HCT116 (cell line): Measurements from ENCODE around the gene FAM219A. TPM values are rescaled to one million over a fixed set of nuclear protein-coding genes. Genes with fewer than 3 reads are reported as not detected.

Experiments used
- ATAC-seq: fragments of 200-7000 bp; cut with Tn5 transposase; 2 replicates; pipeline ENCODE4 v1.9.1; 2020; ENCODE audit warnings: mild to moderate bottlenecking, moderate library complexity
- BruUV-seq: library from RNA; stranded (reverse); fragments of 400-500 nt; replicated peaks from 2 replicates; lab custom pipeline; 2021; lab: Mats Ljungman, UMichigan
- CTCF ChIA-PET: fragments of 300-600 bp; sonication (Branson Sonifier 250); formaldehyde crosslinking; loops from one replicate; lab custom pipeline; 2021; ENCODE audit warnings: antibody characterized with exemption; lab: Charles Lee
- POLR2A ChIA-PET: fragments of 300-600, 350-600 bp; sonication (Branson Sonifier 250); formaldehyde crosslinking; loops from one replicate; lab custom pipeline; 2021; ENCODE audit warnings: antibody characterized with exemption; lab: Charles Lee
- RAD21 ChIA-PET, 2 experiments: fragments of 300-600 bp; sonication (Branson Sonifier 250); formaldehyde crosslinking; loops; one replicate each; lab custom pipeline; 2023; ENCODE audit warnings: low total read pairs in 2 of 2; ENCODE audit not compliant: uncharacterized antibody in 2 of 2, unreplicated experiment in 2 of 2, low non-redundant PET in 1 of 2; lab: Charles Lee
- DNase-seq: peaks from one replicate; pipeline ENCODE4 v3.0.0-alpha.2; 2010; ENCODE audit warnings: low read depth, low spot score
- H2AFZ ChIP-seq: fragments of 200-600 bp; shearing (Covaris generic), sonication (generic); 2 replicates; pipeline ENCODE4 v1.6.1; 2017; ENCODE audit warnings: low read depth, mixed run types, mixed read lengths, antibody characterized with exemption, low read length; ENCODE audit not compliant: poor library complexity, severe bottlenecking
- H3K27ac ChIP-seq: 2 replicates; pipeline ENCODE4 v1.5.1; 2012; ENCODE audit warnings: low read depth, low read length
- H3K27me3 ChIP-seq: fragments of 200-600 bp; sonication (generic); 2 replicates; pipeline ENCODE4 v1.6.1; 2016; ENCODE audit warnings: mixed run types, low read length, mixed read lengths; ENCODE audit not compliant: insufficient read depth
- H3K36me3 ChIP-seq, 2 experiments: fragments of 200-500 bp in 1 of 2; fragments of 200-600 bp in 1 of 2; sonication (Bioruptor generic) in 1 of 2; sonication (generic) in 1 of 2; 2 replicates each; pipeline versions ENCODE4 v1.5.1 to v1.6.1; 2014 to 2016; ENCODE audit warnings: low read length in 2 of 2, inconsistent platforms in 1 of 2, mixed read lengths in 1 of 2, mixed run types in 1 of 2; ENCODE audit not compliant: insufficient read depth in 2 of 2, control insufficient read depth in 1 of 2
- H3K4me1 ChIP-seq, 2 experiments: fragments of 200-600 bp in 1 of 2; sonication (generic) in 1 of 2; 2 replicates each; pipeline versions ENCODE4 v1.5.1 to v1.6.1; 2012 to 2017; ENCODE audit warnings: low read length in 2 of 2, inconsistent platforms in 1 of 2, mild to moderate bottlenecking in 1 of 2, mixed read lengths in 1 of 2, mixed run types in 1 of 2, moderate library complexity in 1 of 2; ENCODE audit not compliant: insufficient read depth in 2 of 2, control insufficient read depth in 1 of 2
- H3K4me2 ChIP-seq: fragments of 200-600 bp; sonication (generic); 2 replicates; pipeline ENCODE4 v1.6.1; 2017; ENCODE audit warnings: mixed run types, low read length, mixed read lengths
- H3K4me3 ChIP-seq, 2 experiments: fragments of 200-600 bp in 1 of 2; sonication (generic) in 1 of 2; replicated peaks in 1 of 2; 2 replicates each; pipeline ENCODE4 v1.5.1; 2011 to 2016; ENCODE audit warnings: low read length in 2 of 2, control low read depth in 1 of 2, low read depth in 1 of 2, mild to moderate bottlenecking in 1 of 2, mixed read lengths in 1 of 2, mixed run types in 1 of 2
- H3K79me2 ChIP-seq: fragments of 200-600 bp; sonication (generic); 2 replicates; pipeline ENCODE4 v1.6.1; 2017; ENCODE audit warnings: mild to moderate bottlenecking, mixed run types, low read length, moderate library complexity, mixed read lengths; ENCODE audit not compliant: insufficient read depth
- H3K9ac ChIP-seq: fragments of 200-600 bp; sonication (generic); 2 replicates; pipeline ENCODE4 v1.6.1; 2016; ENCODE audit warnings: low read length, mixed read lengths
- H3K9me2 ChIP-seq: fragments of 200-600 bp; sonication (generic), shearing (Covaris generic); 2 replicates; pipeline ENCODE4 v1.6.1; 2017; ENCODE audit warnings: mixed run types, mild to moderate bottlenecking, moderate library complexity; ENCODE audit not compliant: insufficient read depth
- H3K9me3 ChIP-seq, 2 experiments: fragments of 200-500 bp in 1 of 2; fragments of 200-600 bp in 1 of 2; sonication (Bioruptor generic) in 1 of 2; sonication (generic) in 1 of 2; 2 replicates each; pipeline ENCODE4 v1.6.1; 2014 to 2017; ENCODE audit warnings: low read length in 2 of 2, mixed read lengths in 2 of 2, inconsistent platforms in 1 of 2, low read depth in 1 of 2, mild to moderate bottlenecking in 1 of 2, mixed run types in 1 of 2, moderate library complexity in 1 of 2; ENCODE audit not compliant: control insufficient read depth in 1 of 2, insufficient read depth in 1 of 2
- H4K20me1 ChIP-seq: fragments of 200-600 bp; sonication (generic), shearing (Covaris generic); 2 replicates; pipeline ENCODE4 v1.6.1; 2017; ENCODE audit warnings: mixed run types, mild to moderate bottlenecking, moderate library complexity; ENCODE audit not compliant: insufficient read depth
- CBX3 ChIP-seq: IDR thresholded peaks from 2 replicates; pipeline ENCODE4 v1.6.1; 2012; ENCODE audit warnings: low read depth
- CTCF ChIP-seq, 3 experiments: fragments of 200-600 bp in 1 of 3; sonication (generic) in 1 of 3; IDR thresholded peaks in 2 of 3; conservative IDR thresholded peaks in 1 of 3; 2 replicates each; pipeline ENCODE4 v1.5.1; 2012 to 2017; ENCODE audit warnings: low read depth in 2 of 3, low read length in 2 of 3, antibody characterized with exemption in 1 of 3, borderline replicate concordance in 1 of 3, control low read depth in 1 of 3, mild to moderate bottlenecking in 1 of 3, mixed read lengths in 1 of 3, mixed run types in 1 of 3, moderate library complexity in 1 of 3; ENCODE audit not compliant: insufficient read depth in 1 of 3
- EGR1 ChIP-seq: IDR thresholded peaks from 2 replicates; pipeline ENCODE4 v1.6.1; 2012; ENCODE audit warnings: low read depth
- ELF1 ChIP-seq: IDR thresholded peaks from 2 replicates; pipeline ENCODE4 v1.6.1; 2012; ENCODE audit warnings: low read depth, borderline replicate concordance
- EZH2phosphoT487 ChIP-seq: fragments of 200-600 bp; IDR thresholded peaks from 2 replicates; pipeline ENCODE4 v1.6.1; 2018; ENCODE audit warnings: antibody characterized with exemption, borderline replicate concordance
- FOSL1 ChIP-seq: IDR thresholded peaks from 2 replicates; pipeline ENCODE4 v1.6.1; 2012; ENCODE audit warnings: low read depth
- JUND ChIP-seq: IDR thresholded peaks from 2 replicates; pipeline ENCODE4 v1.6.1; 2012
- MAX ChIP-seq: IDR thresholded peaks from 2 replicates; pipeline ENCODE4 v1.6.1; 2012
- POLR2A ChIP-seq: IDR thresholded peaks from 2 replicates; pipeline ENCODE4 v1.7.0; 2011; ENCODE audit warnings: borderline replicate concordance; ENCODE audit not compliant: insufficient read depth, insufficient read length; ENCODE audit errors: extremely low read depth
- RAD21 ChIP-seq: IDR thresholded peaks from 2 replicates; pipeline ENCODE4 v1.6.1; 2012; ENCODE audit warnings: low read depth, mild to moderate bottlenecking
- SRF ChIP-seq: IDR thresholded peaks from 2 replicates; pipeline ENCODE4 v1.6.1; 2012; ENCODE audit warnings: low read depth
- TCF7L2 ChIP-seq: IDR thresholded peaks from 2 replicates; pipeline ENCODE4 v1.7.0; 2011; ENCODE audit warnings: borderline replicate concordance, inconsistent platforms; ENCODE audit not compliant: insufficient read depth, insufficient read length; ENCODE audit errors: extremely low read depth
- ZFX ChIP-seq: fragments of 450-650 bp; IDR thresholded peaks from 2 replicates; pipeline ENCODE4 v1.6.1; 2017
- ZNF274 ChIP-seq: fragments of 200-500 bp; sonication (Bioruptor generic); IDR thresholded peaks from 2 replicates; pipeline ENCODE4 v1.6.1; 2014; ENCODE audit warnings: mild to moderate bottlenecking, low read depth, low read length, inconsistent platforms
- intact Hi-C: fragments of 100-400 bp; cut with micrococcal nuclease; formaldehyde crosslinking; loops from 2 replicates; pipeline ENCODE4 v1.10.0; 2022
- total RNA-seq: library from RNA; stranded (reverse); gene quantifications from one replicate; pipeline ENCODE4 v1.2.1, GENCODE V29; 2021; ENCODE audit not compliant: unreplicated experiment
- TF ChIP-seq, protein P1 (sequence below): IDR thresholded peaks from 2 replicates; pipeline ENCODE4 v1.6.1; 2012
- TF ChIP-seq, protein P2 (sequence below): IDR thresholded peaks from 2 replicates; pipeline ENCODE4 v1.6.1; 2011; ENCODE audit warnings: mild to moderate bottlenecking, low read length, moderate library complexity; ENCODE audit not compliant: insufficient replicate concordance; ENCODE audit errors: extremely low read depth
- TF ChIP-seq, protein P3 (sequence below): IDR thresholded peaks from 2 replicates; pipeline ENCODE4 v1.6.1; 2012; ENCODE audit warnings: low read depth

Gene FAM219A
- total RNA-seq, 1 experiment from 2014 or later: 13.4 TPM

DNA sequence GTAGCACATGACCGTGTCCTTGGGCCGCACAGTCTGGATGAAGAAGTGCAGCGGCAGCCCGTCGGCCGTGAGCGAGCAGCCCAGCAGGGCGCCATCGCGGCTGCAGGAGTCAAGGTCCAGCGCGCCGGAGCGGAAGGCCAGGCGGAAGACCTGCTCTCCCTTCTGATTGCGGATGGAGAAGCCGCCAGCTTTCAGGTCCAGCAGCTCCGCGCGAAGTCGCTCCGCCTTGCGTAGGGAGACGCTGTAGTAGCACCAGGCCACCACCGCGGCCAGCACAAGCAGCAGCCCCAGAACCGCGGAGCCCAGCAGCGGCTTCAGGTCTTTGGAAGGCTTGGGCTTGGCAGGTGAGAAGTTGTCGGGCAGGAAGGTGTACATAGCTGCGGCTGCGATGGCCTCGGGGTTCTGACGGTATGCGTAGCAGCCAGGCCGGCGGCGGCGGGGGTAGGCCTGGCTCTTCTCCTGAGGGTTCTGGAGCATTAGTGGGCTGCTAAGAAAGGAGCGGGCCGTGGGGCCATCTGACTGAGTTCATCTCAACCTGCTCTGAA, 85.8 kb downstream of the FAM219A start:
- BruUV-seq: no TSS peak
- intact Hi-C loops: no loop called here
- Histone ChIP-seq H2AFZ (no peak overlapping the region), H3K27me3 (no peaks in the 10 kb centered on the region), H3K9me2 (no peaks in the 10 kb centered on the region), H3K4me2 (no peak overlapping the region), H3K27ac (no peak overlapping the region), H3K36me3 (peaks cover 0 to 2% of the 10 kb centered on the region in 2 experiments; a peak in 1 of 4 replicates), H3K79me2 (no peaks in the 10 kb centered on the region), H4K20me1 (no peaks in the 10 kb centered on the region), H3K9me3 (no peaks in the 10 kb centered on the region), H3K4me1 (peaks cover 15 to 24% of the 10 kb centered on the region in 2 experiments), H3K4me3 (no peak overlapping the region), H3K9ac (no peak overlapping the region)
- TF ChIP-seq ELF1: no peak
- no peak for TF ChIP-seq EZH2phosphoT487
- TF ChIP-seq JUND: no peak
- no peak for TF ChIP-seq CBX3
- TF ChIP-seq FOSL1: no peak
- TF ChIP-seq MAX: no peak
- TF ChIP-seq, protein P1, sequence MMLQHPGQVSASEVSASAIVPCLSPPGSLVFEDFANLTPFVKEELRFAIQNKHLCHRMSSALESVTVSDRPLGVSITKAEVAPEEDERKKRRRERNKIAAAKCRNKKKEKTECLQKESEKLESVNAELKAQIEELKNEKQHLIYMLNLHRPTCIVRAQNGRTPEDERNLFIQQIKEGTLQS: no peak
- TF ChIP-seq TCF7L2: no peak
- TF ChIP-seq, protein P2, sequence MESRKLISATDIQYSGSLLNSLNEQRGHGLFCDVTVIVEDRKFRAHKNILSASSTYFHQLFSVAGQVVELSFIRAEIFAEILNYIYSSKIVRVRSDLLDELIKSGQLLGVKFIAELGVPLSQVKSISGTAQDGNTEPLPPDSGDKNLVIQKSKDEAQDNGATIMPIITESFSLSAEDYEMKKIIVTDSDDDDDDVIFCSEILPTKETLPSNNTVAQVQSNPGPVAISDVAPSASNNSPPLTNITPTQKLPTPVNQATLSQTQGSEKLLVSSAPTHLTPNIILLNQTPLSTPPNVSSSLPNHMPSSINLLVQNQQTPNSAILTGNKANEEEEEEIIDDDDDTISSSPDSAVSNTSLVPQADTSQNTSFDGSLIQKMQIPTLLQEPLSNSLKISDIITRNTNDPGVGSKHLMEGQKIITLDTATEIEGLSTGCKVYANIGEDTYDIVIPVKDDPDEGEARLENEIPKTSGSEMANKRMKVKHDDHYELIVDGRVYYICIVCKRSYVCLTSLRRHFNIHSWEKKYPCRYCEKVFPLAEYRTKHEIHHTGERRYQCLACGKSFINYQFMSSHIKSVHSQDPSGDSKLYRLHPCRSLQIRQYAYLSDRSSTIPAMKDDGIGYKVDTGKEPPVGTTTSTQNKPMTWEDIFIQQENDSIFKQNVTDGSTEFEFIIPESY: no peak
- TF ChIP-seq RAD21: no peak
- no peak for TF ChIP-seq ZNF274
- no peak for TF ChIP-seq ZFX
- no peak for TF ChIP-seq POLR2A
- no peak for TF ChIP-seq SRF
- TF ChIP-seq, protein P3, sequence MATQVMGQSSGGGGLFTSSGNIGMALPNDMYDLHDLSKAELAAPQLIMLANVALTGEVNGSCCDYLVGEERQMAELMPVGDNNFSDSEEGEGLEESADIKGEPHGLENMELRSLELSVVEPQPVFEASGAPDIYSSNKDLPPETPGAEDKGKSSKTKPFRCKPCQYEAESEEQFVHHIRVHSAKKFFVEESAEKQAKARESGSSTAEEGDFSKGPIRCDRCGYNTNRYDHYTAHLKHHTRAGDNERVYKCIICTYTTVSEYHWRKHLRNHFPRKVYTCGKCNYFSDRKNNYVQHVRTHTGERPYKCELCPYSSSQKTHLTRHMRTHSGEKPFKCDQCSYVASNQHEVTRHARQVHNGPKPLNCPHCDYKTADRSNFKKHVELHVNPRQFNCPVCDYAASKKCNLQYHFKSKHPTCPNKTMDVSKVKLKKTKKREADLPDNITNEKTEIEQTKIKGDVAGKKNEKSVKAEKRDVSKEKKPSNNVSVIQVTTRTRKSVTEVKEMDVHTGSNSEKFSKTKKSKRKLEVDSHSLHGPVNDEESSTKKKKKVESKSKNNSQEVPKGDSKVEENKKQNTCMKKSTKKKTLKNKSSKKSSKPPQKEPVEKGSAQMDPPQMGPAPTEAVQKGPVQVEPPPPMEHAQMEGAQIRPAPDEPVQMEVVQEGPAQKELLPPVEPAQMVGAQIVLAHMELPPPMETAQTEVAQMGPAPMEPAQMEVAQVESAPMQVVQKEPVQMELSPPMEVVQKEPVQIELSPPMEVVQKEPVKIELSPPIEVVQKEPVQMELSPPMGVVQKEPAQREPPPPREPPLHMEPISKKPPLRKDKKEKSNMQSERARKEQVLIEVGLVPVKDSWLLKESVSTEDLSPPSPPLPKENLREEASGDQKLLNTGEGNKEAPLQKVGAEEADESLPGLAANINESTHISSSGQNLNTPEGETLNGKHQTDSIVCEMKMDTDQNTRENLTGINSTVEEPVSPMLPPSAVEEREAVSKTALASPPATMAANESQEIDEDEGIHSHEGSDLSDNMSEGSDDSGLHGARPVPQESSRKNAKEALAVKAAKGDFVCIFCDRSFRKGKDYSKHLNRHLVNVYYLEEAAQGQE: no peak
- no peak for TF ChIP-seq CTCF (IDR thresholded peaks at IDR 0.05 in 2 of 3, conservative IDR thresholded peaks at IDR 0.05 in 1 of 3; ENCODE audit: borderline replicate concordance in 1 of 3, insufficient read depth in 1 of 3, low read depth in 2 of 3, low read length in 2 of 3)
- no peak for TF ChIP-seq EGR1
- ChIA-PET CTCF (interaction anchor here (0.9 kb wide), 1 partner anchor 40 kb away, joined by 3 read pairs; no protein-coding TSS in a partner anchor), POLR2A (no interaction called here), RAD21 (no interaction called here)
- ATAC-seq (no peak), DNase-seq (no peak)
